GM21515 (cell line): ENCODE data around the gene OR2V2.

ENCODE experiments used
- ATAC-seq: cut with Tn5 transposase; IDR thresholded peaks from one replicate; pipeline ENCODE4 v1.9.1; 2021; ENCODE audit not compliant: unreplicated experiment

The OR2V2 gene

GRCh38 chr5:181189962-181190710, 42.8 kb downstream of the OR2V2 start:
- no peak for ATAC-seq

DNA sequence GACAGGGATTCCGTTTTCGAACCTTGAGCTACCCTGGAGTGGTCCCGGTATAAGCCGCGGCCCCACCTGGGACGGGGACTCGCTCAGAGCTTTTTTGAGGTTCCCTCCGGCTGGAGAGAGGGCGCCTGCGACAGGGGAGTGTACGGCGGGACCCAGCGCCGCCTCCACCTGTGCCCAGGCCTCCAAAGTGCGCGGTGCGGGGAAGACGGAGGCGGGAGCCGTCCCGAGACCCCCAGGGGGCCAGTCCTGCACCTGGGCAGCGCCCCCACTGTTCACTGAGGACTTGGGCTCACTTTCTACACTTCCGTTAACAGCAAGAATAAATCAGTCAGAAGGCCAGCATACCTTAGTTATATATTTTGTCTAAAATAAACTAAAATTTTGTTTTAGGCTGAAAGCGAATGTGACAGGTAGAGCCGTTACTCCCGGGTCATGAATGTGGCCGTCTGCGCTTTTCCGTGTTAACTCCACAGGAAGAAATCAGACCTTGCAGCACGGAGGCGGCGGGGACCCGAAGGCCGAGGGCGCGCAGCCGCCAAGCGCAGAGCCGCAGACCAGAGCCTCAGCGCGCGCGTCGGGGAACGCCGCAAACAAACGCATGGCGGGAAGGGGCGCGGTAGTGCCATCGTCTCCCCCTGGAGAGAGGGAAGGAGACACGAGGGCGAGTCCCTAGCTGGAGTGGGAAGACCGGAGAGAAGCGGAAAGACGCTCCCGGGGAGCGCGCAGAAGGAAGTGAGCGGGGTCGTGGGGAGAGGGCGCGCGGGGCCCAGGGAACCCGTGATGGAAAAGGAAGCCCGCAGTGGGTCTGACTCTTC, 43.5 kb downstream of the OR2V2 start:
- peak; percentile 3 for ATAC-seq

- peak; percentile 59 for ATAC-seq
Measured at GRCh38 chr5:181191526-181192336, 44.3 kb downstream of the OR2V2 start.

- no peak for ATAC-seq
Measured at GRCh38 chr5:181192337-181193046, 45.1 kb downstream of the OR2V2 start.

GRCh38 chr5:181193656-181194055, 46.3 kb downstream of the OR2V2 start:
- ATAC-seq, result no peak

- ATAC-seq, result no peak
Measured at GRCh38 chr5:181194489-181195248, 47.3 kb downstream of the OR2V2 start.

GRCh38 chr5:181195249-181195761, 47.9 kb downstream of the OR2V2 start:
- no peak for ATAC-seq

DNA sequence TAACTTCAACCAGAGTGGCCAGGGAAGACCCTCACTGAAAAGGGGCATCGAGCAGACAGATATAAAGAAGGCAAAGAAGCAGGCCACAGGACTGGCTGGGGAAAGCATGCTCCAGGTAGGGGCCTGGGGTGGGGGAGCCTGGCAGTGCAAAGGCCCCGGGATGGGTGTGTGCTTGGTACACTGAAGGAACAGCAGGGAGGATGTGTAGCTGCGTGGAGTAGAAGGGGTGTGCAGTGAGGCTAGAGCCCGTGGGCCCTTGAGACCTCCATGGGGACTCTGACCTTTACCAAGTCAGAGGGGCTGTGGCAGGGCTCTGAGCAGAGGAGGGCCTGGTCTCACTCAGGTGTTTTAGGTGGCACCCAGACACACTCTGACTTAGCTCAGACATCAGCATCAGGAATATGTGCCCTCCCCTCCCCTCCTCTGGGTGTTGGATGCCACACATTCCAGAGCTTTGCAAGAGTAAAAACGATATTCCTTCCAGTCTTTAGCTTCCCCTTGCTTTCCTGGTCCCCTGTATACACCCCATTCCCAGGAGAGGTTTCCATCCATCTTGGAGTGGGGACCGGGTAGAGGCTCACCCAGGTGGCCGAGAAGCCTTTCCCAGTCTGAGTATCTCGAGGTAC, 50.1 kb downstream of the OR2V2 start:
- no peak for ATAC-seq

DNA sequence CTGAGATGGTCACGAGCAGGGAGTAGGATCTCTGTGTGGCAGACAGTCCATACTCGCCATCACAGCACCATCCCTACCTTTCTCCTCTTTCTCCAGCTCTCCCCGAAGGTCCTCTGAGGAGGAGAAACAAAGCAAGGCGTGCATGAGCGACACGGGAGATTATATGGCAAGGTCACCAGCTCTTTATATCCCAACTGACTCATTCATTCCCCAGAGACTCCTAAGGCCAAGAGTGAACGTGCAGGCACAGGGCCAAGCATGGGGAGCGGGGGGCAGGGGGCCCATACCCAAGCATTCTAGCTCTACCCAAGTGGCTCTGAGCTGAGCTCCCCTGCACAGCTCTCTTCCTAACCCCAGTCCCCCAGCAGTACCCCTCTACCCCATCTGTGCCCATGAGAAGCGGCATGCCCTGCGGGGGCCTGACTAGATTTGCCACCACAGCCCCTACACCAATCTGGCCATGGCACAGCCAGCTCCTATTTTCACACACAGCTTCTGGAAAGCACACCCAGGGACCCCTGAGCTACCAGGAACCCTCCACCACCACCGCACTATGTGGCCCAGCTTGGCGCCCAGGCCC, 50.8 kb downstream of the OR2V2 start:
- ATAC-seq, result no peak

GRCh38 chr5:181198905-181199519, 51.6 kb downstream of the OR2V2 start:
- ATAC-seq, result no peak

DNA sequence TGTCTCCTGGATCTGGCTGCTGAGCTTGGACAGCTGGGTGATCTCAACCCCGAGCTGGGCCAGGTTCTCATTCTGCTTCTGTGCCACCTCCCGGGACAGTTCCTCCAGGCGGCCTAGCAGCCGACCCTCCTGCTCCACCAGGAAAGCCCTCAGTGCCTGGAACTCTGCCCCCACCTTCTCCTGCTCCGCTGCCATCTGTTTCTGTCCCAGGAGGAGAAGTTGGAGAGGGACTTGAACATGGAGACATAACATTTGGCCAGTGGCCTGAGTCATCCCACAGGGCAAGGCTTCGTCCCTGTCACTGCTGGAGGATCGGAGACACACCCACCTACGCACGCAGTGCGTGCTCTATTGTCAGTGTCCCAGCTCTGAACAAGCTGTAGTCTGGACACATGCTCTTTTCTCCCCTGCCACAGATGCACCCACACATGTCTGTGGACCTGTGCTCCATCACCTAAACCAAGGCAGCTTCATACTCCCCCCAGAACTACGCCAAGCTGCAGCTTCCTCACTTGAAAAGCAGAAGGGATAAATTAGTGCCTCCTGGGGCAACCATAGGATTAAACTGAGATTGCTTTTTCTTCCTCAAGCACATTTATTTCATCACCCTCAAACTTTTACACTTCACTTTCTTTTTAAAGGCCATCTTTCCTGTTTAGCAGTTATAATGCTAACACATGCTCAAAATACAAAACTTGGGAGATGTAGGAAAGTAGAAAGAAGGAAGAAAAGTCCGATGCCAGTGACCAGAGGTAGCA, 52.7 kb downstream of the OR2V2 start:
- ATAC-seq, result no peak

- ATAC-seq, result no peak
Measured at GRCh38 chr5:181200816-181201215, 53.4 kb downstream of the OR2V2 start.

DNA sequence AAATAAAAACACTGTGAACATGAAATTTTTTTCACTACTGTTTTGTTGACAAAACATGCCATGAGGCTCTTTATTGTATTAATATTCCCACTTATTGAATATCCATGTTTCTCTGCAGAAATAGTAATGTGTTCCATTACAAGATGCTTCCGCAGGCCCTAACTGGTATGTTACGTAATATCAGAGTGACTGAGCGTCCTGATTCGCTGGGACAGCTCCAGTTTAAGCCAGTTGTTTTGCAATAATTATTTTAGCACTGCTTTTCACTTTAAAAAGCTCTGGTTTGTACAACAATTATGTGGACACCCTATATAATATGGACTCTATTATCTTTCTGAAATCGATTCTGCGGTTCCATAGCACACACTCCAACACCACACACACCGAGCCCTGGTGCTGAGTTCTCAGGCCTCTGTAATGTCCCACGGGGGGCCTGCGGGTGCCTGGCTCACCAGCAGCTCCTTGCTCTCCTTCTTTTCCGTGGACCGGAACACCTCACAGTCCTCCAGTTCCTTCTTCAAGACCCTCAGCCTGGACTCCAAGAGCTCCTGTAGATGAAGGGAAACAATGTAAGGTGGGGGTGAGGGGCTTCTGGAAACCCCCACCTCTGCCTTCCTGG, 55.8 kb downstream of the OR2V2 start:
- no peak for ATAC-seq

- ATAC-seq, result no peak
Measured at GRCh38 chr5:181203777-181204112, 56.4 kb downstream of the OR2V2 start.

GRCh38 chr5:181204113-181204825, 56.9 kb downstream of the OR2V2 start:
- no peak for ATAC-seq

GRCh38 chr5:181204826-181205760, 57.7 kb downstream of the OR2V2 start, which contains the start of gene TRIM7:
TSS of gene TRIM7 (minus strand) at chr5:181205196. CDS start at chr5:181205110, 86 bp downstream.
- ATAC-seq, result no peak
